HG02970 (cell line): ENCODE measurements around the gene RPL41.
"Not testable (repeated sequence)": the region's sequence is repeated elsewhere in the genome, so short reads cannot be mapped to it uniquely, and the experiment has no call there.

Source experiments
- ATAC-seq: cut with Tn5 transposase; IDR thresholded peaks from one replicate; pipeline ENCODE4 v1.9.1; 2021; ENCODE audit warnings: mild to moderate bottlenecking, moderate library complexity, moderate number of reproducible peaks; ENCODE audit not compliant: unreplicated experiment, low FRiP score

RPL41 gene

GRCh38 chr12:56116267-56117081 is at the start of gene RPL41:
RPL41 (plus strand) TSS chr12:56116633.
- peak; percentile 39 for ATAC-seq

- no peak for ATAC-seq
Observed at GRCh38 chr12:56071648-56072047, 44.8 kb upstream of the RPL41 start.

GRCh38 chr12:56074396-56074795 is 42.0 kb upstream of the RPL41 start:
- no peak for ATAC-seq

GRCh38 chr12:56077966-56078365 is 38.5 kb upstream of the RPL41 start:
- ATAC-seq = not testable (repeated sequence)

- ATAC-seq = no peak
Observed at GRCh38 chr12:56078427-56078826, 38.0 kb upstream of the RPL41 start.

GRCh38 chr12:56078931-56079722 is 37.3 kb upstream of the RPL41 start:
- no peak for ATAC-seq

- ATAC-seq = no peak
Observed at GRCh38 chr12:56079723-56080555, 36.5 kb upstream of the RPL41 start, which contains the start of gene ERBB3. ERBB3 (plus strand) TSS chr12:56080165; CDS start chr12:56080301, 136 bp downstream.

GRCh38 chr12:56080556-56081138 is 35.8 kb upstream of the RPL41 start:
- no peak for ATAC-seq

GRCh38 chr12:56081393-56082347 is 34.8 kb upstream of the RPL41 start:
- no peak for ATAC-seq

GRCh38 chr12:56082382-56082781 is 34.1 kb upstream of the RPL41 start:
- no peak for ATAC-seq

- ATAC-seq = no peak
Observed at GRCh38 chr12:56082967-56083366, 33.5 kb upstream of the RPL41 start.

GRCh38 chr12:56084958-56085543 is 31.4 kb upstream of the RPL41 start:
- no peak for ATAC-seq

- ATAC-seq = no peak
Observed at GRCh38 chr12:56086096-56086495, 30.3 kb upstream of the RPL41 start.

- ATAC-seq = no peak
Observed at GRCh38 chr12:56086608-56087007, 29.8 kb upstream of the RPL41 start.

GRCh38 chr12:56087220-56087619 is 29.2 kb upstream of the RPL41 start:
- no peak for ATAC-seq

GRCh38 chr12:56097738-56098137 is 18.7 kb upstream of the RPL41 start:
- no peak for ATAC-seq

- no peak for ATAC-seq
Observed at GRCh38 chr12:56098592-56098991, 17.8 kb upstream of the RPL41 start.

- no peak for ATAC-seq
Observed at GRCh38 chr12:56099787-56100186, 16.6 kb upstream of the RPL41 start.

GRCh38 chr12:56101045-56101444 is 15.4 kb upstream of the RPL41 start:
- no peak for ATAC-seq
